Measurements from ENCODE around the gene NAA80.

The NAA80 gene

GRCh38 chr3:50327943-50328691 lies 28.9 kb upstream of the NAA80 start, which contains the start of gene TUSC2:
Gene TUSC2 (minus strand): TSS chr3:50328223. CDS start chr3:50328099, 124 bp downstream.
- peak; percentile 95 for DNase-seq (ENCODE audit: low spot score)

GRCh38 chr3:50327129-50327528 lies 27.9 kb upstream of the NAA80 start:
- no peak for DNase-seq (ENCODE audit: low spot score)

- DNase-seq (ENCODE audit: low spot score) = no peak
Measured at GRCh38 chr3:50326182-50326541, 27.0 kb upstream of the NAA80 start.

GRCh38 chr3:50325497-50326181 lies 26.4 kb upstream of the NAA80 start:
- no peak for DNase-seq (ENCODE audit: low spot score)

GRCh38 chr3:50325113-50325480 lies 25.9 kb upstream of the NAA80 start:
- DNase-seq (ENCODE audit: low spot score) = no peak

GRCh38 chr3:50324351-50325112 lies 25.3 kb upstream of the NAA80 start:
- DNase-seq (ENCODE audit: low spot score) = peak; percentile 64

- DNase-seq (ENCODE audit: low spot score) = no peak
Measured at GRCh38 chr3:50323614-50324199, 24.5 kb upstream of the NAA80 start.

GRCh38 chr3:50323092-50323600 lies 23.9 kb upstream of the NAA80 start:
- no peak for DNase-seq (ENCODE audit: low spot score)

GRCh38 chr3:50322386-50323091 lies 23.3 kb upstream of the NAA80 start, which contains the start of gene HYAL2:
Gene HYAL2 (minus strand): TSS chr3:50322745. CDS start chr3:50320489, 2,256 bp downstream.
- no peak for DNase-seq (ENCODE audit: low spot score)

GRCh38 chr3:50322115-50322385 lies 22.8 kb upstream of the NAA80 start:
- no peak for DNase-seq (ENCODE audit: low spot score)

- DNase-seq (ENCODE audit: low spot score) = peak; percentile 81
Measured at GRCh38 chr3:50321336-50322114, 22.3 kb upstream of the NAA80 start.

- peak; percentile 56 for DNase-seq (ENCODE audit: low spot score)
Measured at GRCh38 chr3:50320853-50321335, 21.7 kb upstream of the NAA80 start.

- DNase-seq (ENCODE audit: low spot score) = no peak
Measured at GRCh38 chr3:50319894-50320625, 20.9 kb upstream of the NAA80 start.

- DNase-seq (ENCODE audit: low spot score) = no peak
Measured at GRCh38 chr3:50319181-50319893, 20.1 kb upstream of the NAA80 start.

GRCh38 chr3:50318615-50319014 lies 19.4 kb upstream of the NAA80 start:
- no peak for DNase-seq (ENCODE audit: low spot score)

GRCh38 chr3:50318163-50318562 lies 19.0 kb upstream of the NAA80 start:
- DNase-seq (ENCODE audit: low spot score) = no peak

GRCh38 chr3:50317300-50317699 lies 18.1 kb upstream of the NAA80 start:
- DNase-seq (ENCODE audit: low spot score) = no peak

- DNase-seq (ENCODE audit: low spot score) = peak; percentile 87
Measured at GRCh38 chr3:50316657-50317242, 17.5 kb upstream of the NAA80 start.

- no peak for DNase-seq (ENCODE audit: low spot score)
Measured at GRCh38 chr3:50314816-50315215, 15.6 kb upstream of the NAA80 start.
